Neutrophil (primary cell): ENCODE measurements around the gene EBP.

Experiments used
- H3K27ac ChIP-seq: fragments of 200-600 bp; sonication (generic); 2 replicates; pipeline ENCODE4 v1.5.1; 2016; ENCODE audit warnings: mild to moderate bottlenecking, moderate library complexity
- H3K27me3 ChIP-seq: fragments of 200-600 bp; sonication (generic); 2 replicates; pipeline ENCODE4 v1.6.0; 2016; ENCODE audit warnings: mild to moderate bottlenecking
- H3K36me3 ChIP-seq: fragments of 200-600 bp; sonication (generic); 2 replicates; pipeline ENCODE4 v1.5.1; 2017
- H3K4me1 ChIP-seq, 2 experiments: fragments of 200-600 bp in 1 of 2; sonication (generic) in 1 of 2; 1 replicate in 1 of 2; 2 replicates in 1 of 2; pipeline versions ENCODE4 v1.5.1 to v1.6.1; 2013 to 2016; ENCODE audit warnings: low read depth in 1 of 2, low read length in 1 of 2, mild to moderate bottlenecking in 1 of 2, moderate library complexity in 1 of 2; ENCODE audit not compliant: control insufficient read depth in 1 of 2, insufficient read depth in 1 of 2
- H3K4me3 ChIP-seq, 2 experiments: fragments of 200-600 bp in 1 of 2; sonication (generic) in 1 of 2; 1 replicate in 1 of 2; 2 replicates in 1 of 2; pipeline ENCODE4 v1.5.1; 2013 to 2016; ENCODE audit warnings: low read depth in 1 of 2, low read length in 1 of 2, mild to moderate bottlenecking in 1 of 2, moderate library complexity in 1 of 2
- H3K9me3 ChIP-seq: fragments of 200-600 bp; sonication (generic); 2 replicates; pipeline ENCODE4 v1.5.1; 2016
- TF ChIP-seq, protein P1 (sequence below): fragments of 200-600 bp; sonication (generic); IDR thresholded peaks from 2 replicates; pipeline ENCODE4 v1.5.1; 2016; ENCODE audit warnings: antibody characterized with exemption

EBP gene

GRCh38 chrX:48507246-48507645 lies 14.4 kb upstream of the EBP start:
- Histone ChIP-seq H3K27ac (no peak overlapping the region), H3K27me3 (no peaks in the 10 kb centered on the region), H3K9me3 (no peaks in the 10 kb centered on the region), H3K4me3 (no peak overlapping the region), H3K4me1 (peaks cover 6 to 7% of the 10 kb centered on the region in 2 experiments), H3K36me3 (no peaks in the 10 kb centered on the region)
- TF ChIP-seq, protein P1, sequence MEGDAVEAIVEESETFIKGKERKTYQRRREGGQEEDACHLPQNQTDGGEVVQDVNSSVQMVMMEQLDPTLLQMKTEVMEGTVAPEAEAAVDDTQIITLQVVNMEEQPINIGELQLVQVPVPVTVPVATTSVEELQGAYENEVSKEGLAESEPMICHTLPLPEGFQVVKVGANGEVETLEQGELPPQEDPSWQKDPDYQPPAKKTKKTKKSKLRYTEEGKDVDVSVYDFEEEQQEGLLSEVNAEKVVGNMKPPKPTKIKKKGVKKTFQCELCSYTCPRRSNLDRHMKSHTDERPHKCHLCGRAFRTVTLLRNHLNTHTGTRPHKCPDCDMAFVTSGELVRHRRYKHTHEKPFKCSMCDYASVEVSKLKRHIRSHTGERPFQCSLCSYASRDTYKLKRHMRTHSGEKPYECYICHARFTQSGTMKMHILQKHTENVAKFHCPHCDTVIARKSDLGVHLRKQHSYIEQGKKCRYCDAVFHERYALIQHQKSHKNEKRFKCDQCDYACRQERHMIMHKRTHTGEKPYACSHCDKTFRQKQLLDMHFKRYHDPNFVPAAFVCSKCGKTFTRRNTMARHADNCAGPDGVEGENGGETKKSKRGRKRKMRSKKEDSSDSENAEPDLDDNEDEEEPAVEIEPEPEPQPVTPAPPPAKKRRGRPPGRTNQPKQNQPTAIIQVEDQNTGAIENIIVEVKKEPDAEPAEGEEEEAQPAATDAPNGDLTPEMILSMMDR = no peak

GRCh38 chrX:48508400-48509244 lies 13.0 kb upstream of the EBP start, which contains the start of gene PORCN:
Gene PORCN (plus strand): TSS chrX:48508992. CDS start chrX:48509821, 829 bp downstream.
- H3K27ac ChIP-seq = peak within 1 kb of the TSS; percentile 46
- H3K9me3 ChIP-seq = no peaks in the 10 kb centered on the region
- H3K4me3 ChIP-seq = peak within 1 kb of the TSS; percentile 62 to 67
- H3K36me3 ChIP-seq = no peaks in the 10 kb centered on the region
- peaks cover 6 to 7% of the 10 kb centered on the region in 2 experiments for H3K4me1 ChIP-seq
- H3K27me3 ChIP-seq = no peaks in the 10 kb centered on the region
- TF ChIP-seq, protein P1 = no peak

- Histone ChIP-seq H3K27ac (peak overlapping the region; percentile 46), H3K4me3 (peak overlapping the region; percentile 62 to 67), H3K36me3 (no peaks in the 10 kb centered on the region), H3K4me1 (peaks cover 6 to 7% of the 10 kb centered on the region in 2 experiments), H3K27me3 (no peaks in the 10 kb centered on the region), H3K9me3 (no peaks in the 10 kb centered on the region)
- TF ChIP-seq, protein P1 = no peak
Observed at GRCh38 chrX:48509245-48509590, 12.4 kb upstream of the EBP start.

DNA sequence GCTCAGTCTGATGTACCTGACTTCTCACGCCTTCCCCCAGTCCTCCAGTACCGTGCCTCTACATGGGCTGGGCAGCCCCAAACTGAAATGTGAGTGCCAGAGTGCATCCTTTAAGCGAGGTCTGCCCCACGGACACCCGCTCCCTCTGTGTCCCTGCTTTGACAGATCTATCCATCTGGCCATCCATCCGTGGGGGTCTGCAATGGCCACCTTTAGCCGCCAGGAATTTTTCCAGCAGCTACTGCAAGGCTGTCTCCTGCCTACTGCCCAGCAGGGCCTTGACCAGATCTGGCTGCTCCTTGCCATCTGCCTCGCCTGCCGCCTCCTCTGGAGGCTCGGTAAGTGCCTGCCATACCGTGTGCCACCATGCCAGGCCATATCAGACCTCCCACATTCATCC lies 12.0 kb upstream of the EBP start:
- Histone ChIP-seq H3K9me3 (no peaks in the 10 kb centered on the region), H3K27ac (no peak overlapping the region), H3K27me3 (no peaks in the 10 kb centered on the region), H3K4me1 (peaks cover 6 to 7% of the 10 kb centered on the region in 2 experiments), H3K36me3 (no peaks in the 10 kb centered on the region), H3K4me3 (peak overlapping the region in 1 of 2 experiments; percentile 62)
- TF ChIP-seq, protein P1 = no peak

- Histone ChIP-seq H3K27ac (no peak overlapping the region), H3K27me3 (no peaks in the 10 kb centered on the region), H3K4me1 (peaks cover 6 to 7% of the 10 kb centered on the region in 2 experiments), H3K9me3 (no peaks in the 10 kb centered on the region), H3K4me3 (no peak overlapping the region), H3K36me3 (no peaks in the 10 kb centered on the region)
- TF ChIP-seq, protein P1 = no peak
Observed at GRCh38 chrX:48511560-48511959, 10.0 kb upstream of the EBP start.
